K562 (cell line): ENCODE results near the gene GPR39. TPM values are rescaled to one million over a fixed set of nuclear protein-coding genes. Genes with fewer than 3 reads are reported as not detected.

Experiments used
- ARID4B ChIP-seq: sonication (generic); formaldehyde crosslinking; IDR thresholded peaks from 2 replicates; pipeline ENCODE4 v1.8.0; 2022; ENCODE audit warnings: mild to moderate bottlenecking, missing genetic modification reagents
- FOXP1 ChIP-seq: sonication (generic); formaldehyde crosslinking; IDR thresholded peaks from 2 replicates; pipeline ENCODE4 v1.8.0; 2022; ENCODE audit warnings: mild to moderate bottlenecking, missing genetic modification reagents
- IRF9 ChIP-seq: fragments of 450-650 bp; IDR thresholded peaks from 2 replicates; pipeline ENCODE4 v1.6.1; 2016; ENCODE audit warnings: missing biosample characterization, missing genetic modification characterization
- RHOXF2B ChIP-seq: fragments of 250-450 bp; sonication (Bioruptor Pico); conservative IDR thresholded peaks from 2 replicates; pipeline ENCODE4 v1.5.1; 2021
- ZBTB1 ChIP-seq: sonication (generic); formaldehyde crosslinking; IDR thresholded peaks from 2 replicates; pipeline ENCODE4 v1.8.1; 2023; ENCODE audit warnings: missing genetic modification reagents, low read depth, mild to moderate bottlenecking, borderline replicate concordance
- ZNF318 ChIP-seq, 2 experiments: fragments of 450-650 bp; IDR thresholded peaks; 2 replicates each; pipeline ENCODE4 v1.6.1; 2016; ENCODE audit warnings: mild to moderate bottlenecking in 2 of 2, borderline replicate concordance in 1 of 2, low read depth in 1 of 2, moderate library complexity in 1 of 2
- ZNF551 ChIP-seq: fragments of 250-450 bp; sonication (Bioruptor Pico); IDR thresholded peaks from 2 replicates; pipeline ENCODE4 v1.5.0; 2021; ENCODE audit warnings: mild to moderate bottlenecking, moderate library complexity
- ZNF778 ChIP-seq: fragments of 450-650 bp; formaldehyde crosslinking; IDR thresholded peaks from 2 replicates; pipeline ENCODE4 v1.4.0; 2020; ENCODE audit warnings: mild to moderate bottlenecking, moderate library complexity
- polyA plus RNA-seq, 8 experiments: library from polyadenylated mRNA; depleted of rRNA in 4 of 8; stranded (reverse) in 5 of 8; unstranded in 3 of 8; fragments of >200 nt; fragmentation: Nextera tagmentation in 2 of 8; fragmentation: Illumina TruSeq in 1 of 8; extraction: Ambion mirVana in 2 of 8; extraction: Trizol in 1 of 8; gene quantifications; 2 replicates each; pipeline versions ENCODE4 v1.2.1 to v1.2.3, GENCODE V29; 2011 to 2014; ENCODE audit warnings: inconsistent platforms in 1 of 8, missing spikeins in 1 of 8
- total RNA-seq, 7 experiments: library from RNA; depleted of rRNA in 6 of 7; stranded (reverse); fragments of >200 nt in 6 of 7; fragmentation: Illumina TruSeq in 2 of 7; extraction: Trizol in 2 of 7; gene quantifications; 2 replicates each; pipeline versions ENCODE4 v1.2.1 to v1.2.3, GENCODE V29; 2011 to 2021; ENCODE audit warnings: low replicate concordance in 1 of 7
- TF ChIP-seq, protein P1 (sequence below): fragments of 450-650 bp; formaldehyde crosslinking; IDR thresholded peaks from 2 replicates; pipeline ENCODE4 v1.4.0; 2020; ENCODE audit warnings: mild to moderate bottlenecking, moderate library complexity

Gene GPR39
- total and polyA plus RNA-seq, 9 of the 15 experiments (the other 6 are each of a cell fraction or from before 2014, with no cell fraction given): 0.04 TPM; not detected in 8

GRCh38 chr2:132577686-132578085, 161.1 kb downstream of the GPR39 start (continued):
- TF ChIP-seq IRF9 (tag) (no peak), ARID4B (no peak), ZBTB1 (no peak), RHOXF2B (CRISPR knock-in tag) (no peak), ZNF551 (no peak), ZNF318 (IDR thresholded peaks at IDR 0.05; ENCODE audit: borderline replicate concordance in 1 of 2, low read depth in 1 of 2) (no peak), FOXP1 (CRISPR knock-in tag) (no peak), ZNF778 (CRISPR knock-in tag) (no peak)
- TF ChIP-seq, protein P1, sequence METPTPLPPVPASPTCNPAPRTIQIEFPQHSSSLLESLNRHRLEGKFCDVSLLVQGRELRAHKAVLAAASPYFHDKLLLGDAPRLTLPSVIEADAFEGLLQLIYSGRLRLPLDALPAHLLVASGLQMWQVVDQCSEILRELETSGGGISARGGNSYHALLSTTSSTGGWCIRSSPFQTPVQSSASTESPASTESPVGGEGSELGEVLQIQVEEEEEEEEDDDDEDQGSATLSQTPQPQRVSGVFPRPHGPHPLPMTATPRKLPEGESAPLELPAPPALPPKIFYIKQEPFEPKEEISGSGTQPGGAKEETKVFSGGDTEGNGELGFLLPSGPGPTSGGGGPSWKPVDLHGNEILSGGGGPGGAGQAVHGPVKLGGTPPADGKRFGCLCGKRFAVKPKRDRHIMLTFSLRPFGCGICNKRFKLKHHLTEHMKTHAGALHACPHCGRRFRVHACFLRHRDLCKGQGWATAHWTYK (CRISPR knock-in tag): no peak
